Measurements from ENCODE around the gene L3MBTL4. TPM values are rescaled to one million over a fixed set of nuclear protein-coding genes. Genes with fewer than 3 reads are reported as not detected.

L3MBTL4 gene
- total RNA-seq, 2 donors from 2014 or later: 0.27 to 5.3 TPM

- no peak overlapping the region for H3K4me3 ChIP-seq
- H3K4me1 ChIP-seq (ENCODE audit: control insufficient read depth in 1 of 2, low read depth in 2 of 2): no peaks in the 10 kb centered on the region
- ATAC-seq (ENCODE audit: insufficient number of reproducible peaks, low FRiP score, low read depth): no peak
- no peaks in the 10 kb centered on the region for H3K36me3 ChIP-seq
- no peak for TF ChIP-seq CTCF (IDR thresholded peaks at IDR 0.05)
- H3K9me3 ChIP-seq: no peaks in the 10 kb centered on the region
- DNase-seq (ENCODE audit: low spot score): no peak
- H3K27me3 ChIP-seq (replicated peaks; ENCODE audit: insufficient read depth): no peaks in the 10 kb centered on the region
- no peak overlapping the region for H3K27ac ChIP-seq
These were observed 38.1 kb downstream of the L3MBTL4 start for GRCh38 chr18:6376433-6377229.

DNA sequence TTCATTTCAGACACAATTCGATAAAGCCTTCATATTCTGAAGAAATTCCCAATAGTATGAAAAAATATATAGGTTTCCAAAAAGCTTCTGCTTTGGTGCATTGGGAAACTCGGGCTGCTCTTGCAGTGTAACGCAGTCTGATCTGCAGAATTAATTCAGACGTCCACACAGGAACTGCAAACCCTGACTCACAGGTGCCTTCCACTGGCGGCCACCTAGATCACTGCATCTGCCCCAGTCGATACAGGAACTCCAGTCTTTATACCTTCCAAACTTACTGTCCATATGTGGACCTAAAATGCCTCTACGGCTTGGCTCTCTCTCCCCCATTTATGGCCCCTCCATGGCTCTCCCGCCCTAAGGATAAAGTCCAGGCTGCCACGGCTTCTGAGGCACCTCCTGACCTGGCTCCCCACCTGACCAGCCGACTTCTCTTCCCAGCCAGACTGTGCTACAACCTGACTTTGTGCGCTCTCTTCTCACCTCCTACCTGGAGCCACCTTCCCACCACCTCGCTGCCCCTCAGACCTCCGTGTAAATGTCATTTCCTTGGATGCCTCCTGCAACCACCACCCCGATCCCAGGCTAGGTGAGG, 39.7 kb downstream of the L3MBTL4 start:
- H3K4me3 ChIP-seq: no peak overlapping the region
- H3K27ac ChIP-seq: no peak overlapping the region
- no peaks in the 10 kb centered on the region for H3K27me3 ChIP-seq (replicated peaks; ENCODE audit: insufficient read depth)
- H3K4me1 ChIP-seq (ENCODE audit: control insufficient read depth in 1 of 2, low read depth in 2 of 2): no peaks in the 10 kb centered on the region
- H3K9me3 ChIP-seq: no peaks in the 10 kb centered on the region
- H3K36me3 ChIP-seq: no peaks in the 10 kb centered on the region
- ATAC-seq (ENCODE audit: insufficient number of reproducible peaks, low FRiP score, low read depth) (no peak), DNase-seq (ENCODE audit: low spot score) (no peak)
- TF ChIP-seq CTCF (IDR thresholded peaks at IDR 0.05): no peak

- Histone ChIP-seq H3K4me1 (ENCODE audit: control insufficient read depth in 1 of 2, low read depth in 2 of 2) (no peaks in the 10 kb centered on the region), H3K27ac (no peak overlapping the region)
- ATAC-seq (ENCODE audit: insufficient number of reproducible peaks, low FRiP score, low read depth): no peak
These were observed 40.4 kb downstream of the L3MBTL4 start for GRCh38 chr18:6374340-6374739.

DNA sequence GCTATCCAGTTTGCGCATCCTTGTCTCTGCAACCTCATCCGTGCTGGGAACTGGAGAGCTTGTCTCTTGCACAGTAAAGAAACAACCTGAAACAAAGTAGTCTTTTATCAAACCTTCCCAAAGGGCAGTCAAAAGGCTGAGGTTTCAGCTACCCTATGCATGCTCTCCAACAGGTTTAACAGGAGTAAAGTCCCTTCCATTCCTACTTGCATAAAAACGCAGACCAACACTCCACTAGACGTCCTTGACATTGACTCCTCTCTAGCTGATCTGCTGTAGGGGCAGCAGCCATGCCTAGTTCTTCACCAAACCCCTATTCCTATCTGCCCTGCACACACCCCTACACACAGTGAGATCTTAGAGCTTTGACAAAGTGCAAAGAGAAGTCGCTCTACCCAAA, 41.5 kb downstream of the L3MBTL4 start:
- DNase-seq (ENCODE audit: low spot score) (no peak), ATAC-seq (ENCODE audit: insufficient number of reproducible peaks, low FRiP score, low read depth) (no peak)
- no peak overlapping the region for H3K27ac ChIP-seq
- H3K36me3 ChIP-seq: no peaks in the 10 kb centered on the region
- no peaks in the 10 kb centered on the region for H3K4me1 ChIP-seq (ENCODE audit: control insufficient read depth in 1 of 2, low read depth in 2 of 2)
- H3K9me3 ChIP-seq: no peaks in the 10 kb centered on the region
- TF ChIP-seq CTCF (IDR thresholded peaks at IDR 0.05): no peak
- H3K4me3 ChIP-seq: no peak overlapping the region
- no peaks in the 10 kb centered on the region for H3K27me3 ChIP-seq (replicated peaks; ENCODE audit: insufficient read depth)

More at GRCh38 chr18:6374340-6374739, 40.4 kb downstream of the L3MBTL4 start:
- no peak for DNase-seq (ENCODE audit: low spot score)
- Histone ChIP-seq H3K9me3 (no peaks in the 10 kb centered on the region), H3K27me3 (replicated peaks; ENCODE audit: insufficient read depth) (no peaks in the 10 kb centered on the region), H3K36me3 (no peaks in the 10 kb centered on the region), H3K4me3 (no peak overlapping the region)
- TF ChIP-seq CTCF (IDR thresholded peaks at IDR 0.05): no peak

GRCh38 chr18:6370886-6371635, 43.6 kb downstream of the L3MBTL4 start:
- ATAC-seq (ENCODE audit: insufficient number of reproducible peaks, low FRiP score, low read depth): no peak

More at GRCh38 chr18:6370886-6371635, 43.6 kb downstream of the L3MBTL4 start:
- TF ChIP-seq CTCF (IDR thresholded peaks at IDR 0.05): no peak
- Histone ChIP-seq H3K27ac (no peak overlapping the region), H3K4me3 (no peak overlapping the region), H3K4me1 (ENCODE audit: control insufficient read depth in 1 of 2, low read depth in 2 of 2) (no peaks in the 10 kb centered on the region), H3K27me3 (replicated peaks; ENCODE audit: insufficient read depth) (no peaks in the 10 kb centered on the region), H3K9me3 (no peaks in the 10 kb centered on the region), H3K36me3 (no peaks in the 10 kb centered on the region)
- no peak for DNase-seq (ENCODE audit: low spot score)
